ENCODE data around the gene ACTG1.

Gene ACTG1

DNA sequence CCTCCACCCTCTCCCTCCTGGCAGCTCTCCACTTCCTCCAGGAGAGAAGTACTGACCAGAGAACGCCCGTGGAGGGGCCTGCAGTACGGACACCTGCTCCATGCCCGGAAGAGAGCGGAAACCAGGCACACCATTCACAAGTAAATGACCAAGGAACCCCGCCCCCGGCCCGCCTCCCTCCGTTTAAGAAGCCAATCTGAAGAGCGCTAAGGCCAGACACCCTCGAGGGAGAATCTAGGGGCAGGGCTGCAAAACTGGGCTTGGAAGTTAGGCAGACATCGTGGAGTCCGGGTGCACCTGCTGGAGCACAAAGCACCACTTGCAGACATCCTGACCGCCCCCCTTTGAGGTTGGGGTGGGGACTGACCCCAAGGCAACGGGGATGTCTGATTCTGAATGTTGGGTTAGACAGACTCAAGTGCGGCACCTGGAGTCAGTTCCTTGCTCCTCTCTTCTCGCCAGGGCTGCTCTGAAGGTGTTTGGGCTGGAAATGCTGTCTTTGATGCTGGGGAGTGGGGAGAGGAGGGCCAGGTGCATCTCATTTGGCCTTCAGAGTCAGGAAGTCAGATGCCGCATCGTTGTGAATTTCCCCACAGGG is 40.5 kb upstream of the ACTG1 start:
- Histone ChIP-seq H3K27ac (replicated peaks; ENCODE audit: low read length) (peak overlapping the region; percentile 65), H3K18ac (ENCODE audit: low read length) (peak overlapping the region; percentile 40), H3K4me2 (ENCODE audit: insufficient read depth, low read length, poor library complexity, severe bottlenecking) (peak overlapping the region; percentile 97), H3K4me3 (ENCODE audit: low read length in 2 of 2) (peak overlapping the region; percentile 96 to 97), H2BK5ac (ENCODE audit: low read length) (no peak overlapping the region), H3K4me1 (ENCODE audit: control insufficient read depth in 2 of 2, insufficient read depth in 1 of 2, low read depth in 1 of 2, low read length in 2 of 2) (peaks cover 14 to 17% of the 10 kb centered on the region in 2 donors), H2BK15ac (ENCODE audit: low read length) (no peak overlapping the region), H2AFZ (ENCODE audit: low read length) (peak overlapping the region; percentile 99), H3K14ac (ENCODE audit: low read length) (no peak overlapping the region), H4K91ac (ENCODE audit: low read depth, low read length, poor library complexity) (no peak overlapping the region), H3K79me1 (ENCODE audit: low read depth, low read length) (peaks cover 16% of the 10 kb centered on the region), H3K36me3 (replicated peaks in 1 of 2; ENCODE audit: control insufficient read depth in 2 of 2, insufficient read depth in 2 of 2, low read length in 2 of 2) (peaks cover 32 to 42% of the 10 kb centered on the region in 2 donors), H2BK120ac (ENCODE audit: low read depth, low read length) (no peak overlapping the region), H3K27me3 (ENCODE audit: control insufficient read depth in 3 of 3, insufficient read depth in 3 of 3, low read depth in 1 of 3, low read length in 3 of 3) (no peaks in the 10 kb centered on the region), H2BK12ac (ENCODE audit: low read length) (no peak overlapping the region), H3K9me3 (replicated peaks in 1 of 2; ENCODE audit: control insufficient read depth in 2 of 2, insufficient read depth in 1 of 2, low read depth in 1 of 2, low read length in 2 of 2) (no peaks in the 10 kb centered on the region), H3K4ac (ENCODE audit: low read length) (no peak overlapping the region), H2AK5ac (ENCODE audit: low read depth, low read length) (no peak overlapping the region), H3K23ac (ENCODE audit: low read depth, low read length, poor library complexity) (peak overlapping the region; percentile 97), H4K8ac (ENCODE audit: low read depth, low read length) (no peak overlapping the region), H3K9ac (ENCODE audit: low read depth, low read length, poor library complexity) (peak overlapping the region; percentile 71)
- peak; percentile 72 for DNase-seq (ENCODE audit: low spot score)
- no CpG with 5 or more reads among the region's 19 CpGs for WGBS, 2 donors (ENCODE audit: extremely low coverage in 2 of 2, insufficient read length in 2 of 2, insufficient replicate concordance in 1 of 2)

DNA sequence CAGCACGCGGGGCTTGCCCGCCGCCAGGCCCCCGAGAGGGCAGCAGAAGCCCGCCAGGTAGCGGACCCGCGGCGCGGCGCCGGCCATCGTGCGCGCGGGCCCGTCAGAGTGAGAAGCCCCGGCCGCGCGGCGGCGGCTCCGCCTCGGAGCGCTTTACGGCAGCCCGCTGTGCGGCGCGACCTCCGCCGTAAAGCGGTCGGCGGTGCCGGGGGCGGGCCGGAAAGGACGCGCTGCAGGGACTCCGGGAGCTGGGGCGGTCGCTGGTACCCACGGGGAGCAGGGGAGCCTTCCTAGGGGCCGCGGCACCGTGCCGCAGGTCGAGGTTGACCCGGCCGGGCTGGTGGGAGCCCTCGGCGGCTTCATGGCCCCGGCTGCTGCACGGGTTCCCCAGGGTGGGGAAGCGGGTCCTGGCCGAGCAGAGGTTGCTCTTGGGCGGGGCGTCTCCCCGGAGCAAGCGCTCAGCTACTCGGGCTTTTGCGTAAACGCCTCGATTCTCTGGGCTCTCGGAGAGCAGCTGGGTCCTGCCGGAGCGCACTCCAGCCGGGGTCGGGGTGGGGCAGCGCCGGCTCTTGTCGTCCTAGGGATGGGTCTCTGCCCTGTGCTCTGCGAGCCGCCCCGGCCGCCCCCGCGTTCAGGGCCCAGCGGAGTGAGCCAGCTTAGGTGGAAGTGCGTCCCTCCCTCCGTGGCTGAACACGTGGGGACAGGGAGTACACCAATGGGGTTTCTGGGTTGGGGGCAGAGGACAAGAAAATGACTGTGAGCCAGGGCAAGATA is 39.8 kb upstream of the ACTG1 start, which contains the start of gene FAAP100:
TSS of gene FAAP100 (minus strand) at position 110 of the 774 bp plus-strand sequence. CDS start at position 87, 23 bp downstream.
- Histone ChIP-seq H3K4me3 (ENCODE audit: low read length in 2 of 2) (peak within 1 kb of the TSS; percentile 96 to 97), H4K91ac (ENCODE audit: low read depth, low read length, poor library complexity) (no peak within 1 kb of the TSS), H2BK120ac (ENCODE audit: low read depth, low read length) (no peak within 1 kb of the TSS), H3K27ac (replicated peaks; ENCODE audit: low read length) (peak within 1 kb of the TSS; percentile 65), H3K9me3 (replicated peaks in 1 of 2; ENCODE audit: control insufficient read depth in 2 of 2, insufficient read depth in 1 of 2, low read depth in 1 of 2, low read length in 2 of 2) (no peaks in the 10 kb centered on the region), H3K36me3 (replicated peaks in 1 of 2; ENCODE audit: control insufficient read depth in 2 of 2, insufficient read depth in 2 of 2, low read length in 2 of 2) (peaks cover 32 to 42% of the 10 kb centered on the region in 2 donors), H2BK5ac (ENCODE audit: low read length) (peak within 1 kb of the TSS; percentile 90), H2BK15ac (ENCODE audit: low read length) (peak within 1 kb of the TSS; percentile 58), H3K4me2 (ENCODE audit: insufficient read depth, low read length, poor library complexity, severe bottlenecking) (peak within 1 kb of the TSS; percentile 97), H3K27me3 (ENCODE audit: control insufficient read depth in 3 of 3, insufficient read depth in 3 of 3, low read depth in 1 of 3, low read length in 3 of 3) (no peaks in the 10 kb centered on the region), H3K14ac (ENCODE audit: low read length) (peak within 1 kb of the TSS; percentile 82), H3K79me1 (ENCODE audit: low read depth, low read length) (peaks cover 17% of the 10 kb centered on the region), H2AK5ac (ENCODE audit: low read depth, low read length) (peak within 1 kb of the TSS; percentile 90), H3K9ac (ENCODE audit: low read depth, low read length, poor library complexity) (peak within 1 kb of the TSS; percentile 98), H2BK12ac (ENCODE audit: low read length) (peak within 1 kb of the TSS; percentile 41), H2AFZ (ENCODE audit: low read length) (peak within 1 kb of the TSS; percentile 99), H3K23ac (ENCODE audit: low read depth, low read length, poor library complexity) (peak within 1 kb of the TSS; percentile 97), H3K18ac (ENCODE audit: low read length) (peak within 1 kb of the TSS; percentile 97), H3K4me1 (ENCODE audit: control insufficient read depth in 2 of 2, insufficient read depth in 1 of 2, low read depth in 1 of 2, low read length in 2 of 2) (peaks cover 14 to 17% of the 10 kb centered on the region in 2 donors), H3K4ac (ENCODE audit: low read length) (peak within 1 kb of the TSS; percentile 84), H4K8ac (ENCODE audit: low read depth, low read length) (no peak within 1 kb of the TSS)
- no CpG with 5 or more reads among the region's 85 CpGs for WGBS, 2 donors (ENCODE audit: extremely low coverage in 2 of 2, insufficient read length in 2 of 2, insufficient replicate concordance in 1 of 2)
- peak; percentile 86 for DNase-seq (ENCODE audit: low spot score)

GRCh38 chr17:81551458-81552243 is 39.1 kb upstream of the ACTG1 start:
- Histone ChIP-seq H3K36me3 (replicated peaks in 1 of 2; ENCODE audit: control insufficient read depth in 2 of 2, insufficient read depth in 2 of 2, low read length in 2 of 2) (peaks cover 30 to 42% of the 10 kb centered on the region in 2 donors), H3K79me1 (ENCODE audit: low read depth, low read length) (peaks cover 22% of the 10 kb centered on the region), H3K4me1 (ENCODE audit: control insufficient read depth in 2 of 2, insufficient read depth in 1 of 2, low read depth in 1 of 2, low read length in 2 of 2) (peaks cover 14 to 17% of the 10 kb centered on the region in 2 donors), H2AK5ac (ENCODE audit: low read depth, low read length) (peak overlapping the region; percentile 90), H3K14ac (ENCODE audit: low read length) (peak overlapping the region; percentile 82), H3K9ac (ENCODE audit: low read depth, low read length, poor library complexity) (peak overlapping the region; percentile 98), H3K4me2 (ENCODE audit: insufficient read depth, low read length, poor library complexity, severe bottlenecking) (peak overlapping the region; percentile 97), H3K4me3 (ENCODE audit: low read length in 2 of 2) (peak overlapping the region; percentile 96 to 97), H3K27ac (replicated peaks; ENCODE audit: low read length) (peak overlapping the region; percentile 49), H3K23ac (ENCODE audit: low read depth, low read length, poor library complexity) (peak overlapping the region; percentile 97), H2BK120ac (ENCODE audit: low read depth, low read length) (no peak overlapping the region), H2BK5ac (ENCODE audit: low read length) (peak overlapping the region; percentile 90), H2BK15ac (ENCODE audit: low read length) (peak overlapping the region; percentile 58), H3K18ac (ENCODE audit: low read length) (peak overlapping the region; percentile 97), H2AFZ (ENCODE audit: low read length) (peak overlapping the region; percentile 99), H4K91ac (ENCODE audit: low read depth, low read length, poor library complexity) (no peak overlapping the region), H2BK12ac (ENCODE audit: low read length) (peak overlapping the region; percentile 41), H4K8ac (ENCODE audit: low read depth, low read length) (no peak overlapping the region), H3K27me3 (ENCODE audit: control insufficient read depth in 3 of 3, insufficient read depth in 3 of 3, low read depth in 1 of 3, low read length in 3 of 3) (no peaks in the 10 kb centered on the region), H3K4ac (ENCODE audit: low read length) (peak overlapping the region; percentile 84), H3K9me3 (replicated peaks in 1 of 2; ENCODE audit: control insufficient read depth in 2 of 2, insufficient read depth in 1 of 2, low read depth in 1 of 2, low read length in 2 of 2) (no peaks in the 10 kb centered on the region)
- no peak for DNase-seq (ENCODE audit: low spot score)
- no CpG with 5 or more reads among the region's 69 CpGs for WGBS, 2 donors (ENCODE audit: extremely low coverage in 2 of 2, insufficient read length in 2 of 2, insufficient replicate concordance in 1 of 2)

Data from neuronal stem cell (in vitro differentiated cells).